ENCODE data around the gene CTNND2. TPM values are rescaled to one million over a fixed set of nuclear protein-coding genes. Genes with fewer than 3 reads are reported as not detected.

CTNND2 gene
- polyA plus RNA-seq, 2 donors: 0.09 TPM; not detected in 1

DNA sequence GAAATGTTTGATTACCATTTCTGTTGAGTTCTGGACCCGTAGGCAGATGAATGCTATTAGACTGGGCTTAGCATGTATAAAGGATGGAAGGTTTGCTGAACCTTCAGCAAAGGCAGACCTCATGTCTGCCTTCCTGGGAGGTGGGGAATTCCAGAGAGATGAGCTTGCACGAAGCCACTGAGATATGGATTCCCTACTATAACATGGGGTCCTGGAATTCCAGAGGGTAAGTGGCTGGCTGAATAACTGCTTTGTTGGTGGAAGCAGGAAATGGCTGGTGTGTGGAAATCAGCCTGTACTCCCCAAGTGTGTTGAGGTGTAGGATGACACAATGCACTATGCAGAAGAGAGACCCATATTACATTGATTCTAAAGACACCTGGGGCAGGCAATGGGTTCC, 526.4 kb downstream of the CTNND2 start:
- no peak overlapping the region for H3K4me3 ChIP-seq (ENCODE audit: low read depth in 1 of 2, low read length in 2 of 2)
- 69 to 82% methylated on average over 2 of the region's 2 CpGs for WGBS, 2 donors

GRCh38 chr5:11372191-11372590, 532.1 kb downstream of the CTNND2 start:
- WGBS, 2 donors: 86 to 91% methylated on average over 3 of the region's 3 CpGs
- no peaks in the 10 kb centered on the region for H3K9me3 ChIP-seq (ENCODE audit: control insufficient read depth in 2 of 2, insufficient read depth in 1 of 2, low read depth in 1 of 2, low read length in 1 of 2)
- no peaks in the 10 kb centered on the region for H3K4me1 ChIP-seq (ENCODE audit: control insufficient read depth in 2 of 2, insufficient read depth in 2 of 2, low read length in 1 of 2)
- H3K27me3 ChIP-seq (ENCODE audit: control insufficient read depth in 1 of 2, insufficient read depth in 2 of 2, low read length in 2 of 2): peaks cover 0 to 2% of the 10 kb centered on the region in 2 donors
- no peak overlapping the region for H3K4me3 ChIP-seq (ENCODE audit: low read depth in 1 of 2, low read length in 2 of 2)
- no peak overlapping the region for H3K27ac ChIP-seq (ENCODE audit: low read depth in 2 of 2, low read length in 1 of 2)
- H3K36me3 ChIP-seq (ENCODE audit: control insufficient read depth in 2 of 2, insufficient read depth in 2 of 2, low read length in 1 of 2): no peaks in the 10 kb centered on the region

More for the DNA sequence above, 526.4 kb downstream of the CTNND2 start:
- Histone ChIP-seq H3K27ac (ENCODE audit: low read depth in 2 of 2, low read length in 1 of 2) (no peak overlapping the region), H3K27me3 (ENCODE audit: control insufficient read depth in 1 of 2, insufficient read depth in 2 of 2, low read length in 2 of 2) (peaks cover 0 to 2% of the 10 kb centered on the region in 2 donors), H3K4me1 (ENCODE audit: control insufficient read depth in 2 of 2, insufficient read depth in 2 of 2, low read length in 1 of 2) (no peaks in the 10 kb centered on the region), H3K36me3 (ENCODE audit: control insufficient read depth in 2 of 2, insufficient read depth in 2 of 2, low read length in 1 of 2) (no peaks in the 10 kb centered on the region), H3K9me3 (ENCODE audit: control insufficient read depth in 2 of 2, insufficient read depth in 1 of 2, low read depth in 1 of 2, low read length in 1 of 2) (no peaks in the 10 kb centered on the region)

GRCh38 chr5:11371021-11371420, 533.2 kb downstream of the CTNND2 start:
- WGBS, 2 donors: 58 to 79% methylated on average over 1 of the region's 1 CpG
- H3K36me3 ChIP-seq (ENCODE audit: control insufficient read depth in 2 of 2, insufficient read depth in 2 of 2, low read length in 1 of 2): no peaks in the 10 kb centered on the region

GRCh38 chr5:11364531-11364930, 539.7 kb downstream of the CTNND2 start:
- Histone ChIP-seq H3K9me3 (ENCODE audit: control insufficient read depth in 2 of 2, insufficient read depth in 1 of 2, low read depth in 1 of 2, low read length in 1 of 2) (no peaks in the 10 kb centered on the region), H3K36me3 (ENCODE audit: control insufficient read depth in 2 of 2, insufficient read depth in 2 of 2, low read length in 1 of 2) (no peaks in the 10 kb centered on the region), H3K4me3 (ENCODE audit: low read depth in 1 of 2, low read length in 2 of 2) (no peak overlapping the region), H3K27me3 (ENCODE audit: control insufficient read depth in 1 of 2, insufficient read depth in 2 of 2, low read length in 2 of 2) (no peaks in the 10 kb centered on the region), H3K4me1 (ENCODE audit: control insufficient read depth in 2 of 2, insufficient read depth in 2 of 2, low read length in 1 of 2) (peaks cover 0 to 3% of the 10 kb centered on the region in 2 donors), H3K27ac (ENCODE audit: low read depth in 2 of 2, low read length in 1 of 2) (no peak overlapping the region)
- WGBS, 2 donors: 89 to 91% methylated on average over 11 of the region's 11 CpGs

More at GRCh38 chr5:11371021-11371420, 533.2 kb downstream of the CTNND2 start:
- Histone ChIP-seq H3K4me3 (ENCODE audit: low read depth in 1 of 2, low read length in 2 of 2) (no peak overlapping the region), H3K4me1 (ENCODE audit: control insufficient read depth in 2 of 2, insufficient read depth in 2 of 2, low read length in 1 of 2) (no peaks in the 10 kb centered on the region), H3K9me3 (ENCODE audit: control insufficient read depth in 2 of 2, insufficient read depth in 1 of 2, low read depth in 1 of 2, low read length in 1 of 2) (no peaks in the 10 kb centered on the region), H3K27me3 (ENCODE audit: control insufficient read depth in 1 of 2, insufficient read depth in 2 of 2, low read length in 2 of 2) (no peaks in the 10 kb centered on the region), H3K27ac (ENCODE audit: low read depth in 2 of 2, low read length in 1 of 2) (no peak overlapping the region)

DNA sequence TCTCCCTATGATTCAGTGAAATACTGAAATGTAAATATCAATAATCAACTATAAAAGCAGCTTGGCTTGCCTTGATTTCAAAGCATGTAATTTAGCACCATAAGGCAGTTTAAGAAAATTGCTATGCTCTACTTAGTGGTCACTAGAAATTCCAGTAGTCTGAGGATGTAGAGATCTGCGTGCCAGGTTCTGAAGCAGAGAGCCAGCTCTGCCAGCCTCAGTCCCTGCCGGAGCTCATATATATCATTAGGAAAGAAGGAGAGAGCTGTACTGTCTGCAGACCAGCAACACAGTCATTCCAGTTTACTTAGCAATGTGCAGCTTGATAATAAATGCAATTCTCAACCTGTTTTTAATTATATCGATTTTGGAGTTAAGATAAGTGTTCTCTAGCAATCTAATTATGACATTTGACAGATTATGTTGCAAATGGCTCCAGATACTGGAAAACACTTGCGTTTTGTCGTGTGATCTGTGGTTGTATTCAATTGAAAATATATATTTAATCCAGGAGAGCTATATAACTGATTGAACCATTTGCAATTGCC, 540.5 kb downstream of the CTNND2 start:
- H3K36me3 ChIP-seq (ENCODE audit: control insufficient read depth in 2 of 2, insufficient read depth in 2 of 2, low read length in 1 of 2): no peaks in the 10 kb centered on the region
- no peaks in the 10 kb centered on the region for H3K27me3 ChIP-seq (ENCODE audit: control insufficient read depth in 1 of 2, insufficient read depth in 2 of 2, low read length in 2 of 2)
- WGBS, 2 donors: 73 to 82% methylated on average over 5 of the region's 5 CpGs
- H3K27ac ChIP-seq (ENCODE audit: low read depth in 2 of 2, low read length in 1 of 2): no peak overlapping the region
- no peaks in the 10 kb centered on the region for H3K9me3 ChIP-seq (ENCODE audit: control insufficient read depth in 2 of 2, insufficient read depth in 1 of 2, low read depth in 1 of 2, low read length in 1 of 2)
- peaks cover 0 to 3% of the 10 kb centered on the region in 2 donors for H3K4me1 ChIP-seq (ENCODE audit: control insufficient read depth in 2 of 2, insufficient read depth in 2 of 2, low read length in 1 of 2)
- H3K4me3 ChIP-seq (ENCODE audit: low read depth in 1 of 2, low read length in 2 of 2): no peak overlapping the region

- Histone ChIP-seq H3K27me3 (ENCODE audit: control insufficient read depth in 1 of 2, insufficient read depth in 2 of 2, low read length in 2 of 2) (no peaks in the 10 kb centered on the region), H3K4me1 (ENCODE audit: control insufficient read depth in 2 of 2, insufficient read depth in 2 of 2, low read length in 1 of 2) (peaks cover 0 to 3% of the 10 kb centered on the region in 2 donors), H3K9me3 (ENCODE audit: control insufficient read depth in 2 of 2, insufficient read depth in 1 of 2, low read depth in 1 of 2, low read length in 1 of 2) (no peaks in the 10 kb centered on the region), H3K27ac (ENCODE audit: low read depth in 2 of 2, low read length in 1 of 2) (no peak overlapping the region), H3K36me3 (ENCODE audit: control insufficient read depth in 2 of 2, insufficient read depth in 2 of 2, low read length in 1 of 2) (no peaks in the 10 kb centered on the region), H3K4me3 (ENCODE audit: low read depth in 1 of 2, low read length in 2 of 2) (no peak overlapping the region)
- 75 to 76% methylated on average over 4 of the region's 4 CpGs for WGBS, 2 donors
These were observed 542.5 kb downstream of the CTNND2 start for GRCh38 chr5:11361768-11362167.

DNA sequence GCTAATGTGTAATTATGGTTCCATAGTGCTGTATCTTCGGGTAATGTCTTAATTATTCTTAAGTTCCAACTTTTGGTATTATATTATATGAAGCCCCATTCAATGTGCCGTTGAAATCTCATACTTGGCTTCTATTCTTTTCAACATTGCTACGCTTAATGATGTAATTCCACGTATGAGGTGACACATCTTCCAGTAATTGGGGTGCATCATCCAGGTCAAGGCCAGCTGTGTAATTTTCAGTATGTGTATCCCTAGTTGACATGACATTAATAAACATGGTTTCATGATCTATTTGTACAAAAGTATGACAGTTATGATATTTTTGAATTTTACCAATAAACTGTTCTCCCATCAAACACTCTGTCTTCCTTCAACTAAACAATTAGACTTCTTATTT, 546.3 kb downstream of the CTNND2 start:
- Histone ChIP-seq H3K27me3 (ENCODE audit: control insufficient read depth in 1 of 2, insufficient read depth in 2 of 2, low read length in 2 of 2) (no peaks in the 10 kb centered on the region), H3K36me3 (ENCODE audit: control insufficient read depth in 2 of 2, insufficient read depth in 2 of 2, low read length in 1 of 2) (no peaks in the 10 kb centered on the region), H3K4me1 (ENCODE audit: control insufficient read depth in 2 of 2, insufficient read depth in 2 of 2, low read length in 1 of 2) (peaks cover 0 to 3% of the 10 kb centered on the region in 2 donors), H3K27ac (ENCODE audit: low read depth in 2 of 2, low read length in 1 of 2) (no peak overlapping the region), H3K4me3 (ENCODE audit: low read depth in 1 of 2, low read length in 2 of 2) (no peak overlapping the region), H3K9me3 (ENCODE audit: control insufficient read depth in 2 of 2, insufficient read depth in 1 of 2, low read depth in 1 of 2, low read length in 1 of 2) (no peaks in the 10 kb centered on the region)
- 63 to 71% methylated on average over 4 of the region's 4 CpGs for WGBS, 2 donors

DNA sequence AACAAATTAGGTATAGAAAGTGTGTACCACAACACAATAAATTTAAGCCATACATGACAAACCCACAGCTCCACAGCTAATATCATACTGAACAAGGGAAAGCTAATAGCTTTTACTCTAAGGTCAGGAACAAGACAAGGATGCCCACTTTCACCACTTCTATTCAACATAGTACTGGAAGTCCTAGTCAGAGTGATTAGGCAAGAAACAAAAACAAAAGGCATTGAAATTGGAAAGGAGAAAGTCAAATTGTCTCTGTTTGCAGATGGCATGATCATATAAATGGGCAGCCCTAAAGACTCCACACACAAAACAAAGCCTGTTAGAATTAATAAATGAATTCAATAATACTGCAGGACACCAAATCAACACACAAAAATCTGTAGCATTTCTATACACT, 548.8 kb downstream of the CTNND2 start:
- Histone ChIP-seq H3K4me3 (ENCODE audit: low read depth in 1 of 2, low read length in 2 of 2) (no peak overlapping the region), H3K4me1 (ENCODE audit: control insufficient read depth in 2 of 2, insufficient read depth in 2 of 2, low read length in 1 of 2) (peaks cover 0 to 3% of the 10 kb centered on the region in 2 donors), H3K9me3 (ENCODE audit: control insufficient read depth in 2 of 2, insufficient read depth in 1 of 2, low read depth in 1 of 2, low read length in 1 of 2) (no peaks in the 10 kb centered on the region), H3K27ac (ENCODE audit: low read depth in 2 of 2, low read length in 1 of 2) (no peak overlapping the region), H3K36me3 (ENCODE audit: control insufficient read depth in 2 of 2, insufficient read depth in 2 of 2, low read length in 1 of 2) (no peaks in the 10 kb centered on the region), H3K27me3 (ENCODE audit: control insufficient read depth in 1 of 2, insufficient read depth in 2 of 2, low read length in 2 of 2) (no peaks in the 10 kb centered on the region)

GRCh38 chr5:11346336-11346735, 557.9 kb downstream of the CTNND2 start:
- no peaks in the 10 kb centered on the region for H3K9me3 ChIP-seq (ENCODE audit: control insufficient read depth in 2 of 2, insufficient read depth in 1 of 2, low read depth in 1 of 2, low read length in 1 of 2)
- 79 to 82% methylated on average over 16 of the region's 16 CpGs for WGBS, 2 donors
- no peak overlapping the region for H3K4me3 ChIP-seq (ENCODE audit: low read depth in 1 of 2, low read length in 2 of 2)
- H3K27ac ChIP-seq (ENCODE audit: low read depth in 2 of 2, low read length in 1 of 2): no peak overlapping the region
- H3K27me3 ChIP-seq (ENCODE audit: control insufficient read depth in 1 of 2, insufficient read depth in 2 of 2, low read length in 2 of 2): no peaks in the 10 kb centered on the region
- H3K36me3 ChIP-seq (ENCODE audit: control insufficient read depth in 2 of 2, insufficient read depth in 2 of 2, low read length in 1 of 2): no peaks in the 10 kb centered on the region
- H3K4me1 ChIP-seq (ENCODE audit: control insufficient read depth in 2 of 2, insufficient read depth in 2 of 2, low read length in 1 of 2): no peaks in the 10 kb centered on the region
